Calu3 (cell line): ENCODE results near the gene RBBP5. TPM values are rescaled to one million over a fixed set of nuclear protein-coding genes. Genes with fewer than 3 reads are reported as not detected.

Experiments used
- BruUV-seq: library from RNA; stranded (reverse); fragments of 400-500 nt; replicated peaks from 2 replicates; lab custom pipeline; 2021; lab: Mats Ljungman, UMichigan
- CTCF ChIA-PET: fragments of 300-600 bp; sonication (Branson Sonifier 250); formaldehyde crosslinking; loops from one replicate; lab custom pipeline; 2022; ENCODE audit warnings: antibody characterized with exemption; lab: Charles Lee
- DNase-seq: peaks from one replicate; pipeline ENCODE4 v3.0.0; 2022
- H3K27ac Mint-ChIP-seq: one replicate; pipeline ENCODE4 v1.8.0; 2022; ENCODE audit warnings: mixed read lengths; ENCODE audit not compliant: unreplicated experiment
- H3K27me3 Mint-ChIP-seq: one replicate; pipeline ENCODE4 v1.8.0; 2022; ENCODE audit warnings: mixed read lengths; ENCODE audit not compliant: unreplicated experiment
- H3K36me3 Mint-ChIP-seq: one replicate; pipeline ENCODE4 v1.8.0; 2022; ENCODE audit warnings: mild to moderate bottlenecking, moderate library complexity, mixed read lengths; ENCODE audit not compliant: insufficient read depth, unreplicated experiment
- H3K4me1 Mint-ChIP-seq: one replicate; pipeline ENCODE4 v1.8.0; 2022; ENCODE audit warnings: mild to moderate bottlenecking, low read depth, mixed read lengths; ENCODE audit not compliant: unreplicated experiment
- H3K4me3 Mint-ChIP-seq: one replicate; pipeline ENCODE4 v1.8.0; 2022; ENCODE audit warnings: mild to moderate bottlenecking, low read depth, moderate library complexity, mixed read lengths; ENCODE audit not compliant: unreplicated experiment
- H3K9me3 Mint-ChIP-seq: one replicate; pipeline ENCODE4 v1.8.0; 2022; ENCODE audit warnings: low read depth, mixed read lengths; ENCODE audit not compliant: unreplicated experiment
- intact Hi-C: fragments of 100-400 bp; cut with micrococcal nuclease; formaldehyde crosslinking; loops from one replicate; pipeline ENCODE4 v1.10.0; 2022; ENCODE audit not compliant: unreplicated experiment
- total RNA-seq: library from RNA; stranded (reverse); gene quantifications from 2 replicates; pipeline ENCODE4 v1.2.3, GENCODE V29; 2022
- TF ChIP-seq, protein P1 (sequence below): fragments of 200-600 bp; IDR thresholded peaks from one replicate; pipeline ENCODE4 v1.8.0; 2022; ENCODE audit warnings: antibody characterized with exemption; ENCODE audit not compliant: unreplicated experiment

The RBBP5 gene
- total RNA-seq, 1 experiment from 2014 or later = 22.0 TPM

- CTCF ChIA-PET = interaction anchor here (1.5 to 3.1 kb wide), 2 partner anchors 15 to 180 kb away, joined by 3 to 15 read pairs; no protein-coding TSS in a partner anchor
- no peaks in the 10 kb centered on the region for H3K27me3 Mint-ChIP-seq
- no peak for DNase-seq
- H3K4me1 Mint-ChIP-seq = no peaks in the 10 kb centered on the region
- H3K27ac Mint-ChIP-seq = no peak overlapping the region
- no peaks in the 10 kb centered on the region for H3K9me3 Mint-ChIP-seq
- no TSS peak for BruUV-seq
- intact Hi-C loops = no loop called here
- H3K4me3 Mint-ChIP-seq = no peak overlapping the region
- H3K36me3 Mint-ChIP-seq = no peaks in the 10 kb centered on the region
- TF ChIP-seq, protein P1, sequence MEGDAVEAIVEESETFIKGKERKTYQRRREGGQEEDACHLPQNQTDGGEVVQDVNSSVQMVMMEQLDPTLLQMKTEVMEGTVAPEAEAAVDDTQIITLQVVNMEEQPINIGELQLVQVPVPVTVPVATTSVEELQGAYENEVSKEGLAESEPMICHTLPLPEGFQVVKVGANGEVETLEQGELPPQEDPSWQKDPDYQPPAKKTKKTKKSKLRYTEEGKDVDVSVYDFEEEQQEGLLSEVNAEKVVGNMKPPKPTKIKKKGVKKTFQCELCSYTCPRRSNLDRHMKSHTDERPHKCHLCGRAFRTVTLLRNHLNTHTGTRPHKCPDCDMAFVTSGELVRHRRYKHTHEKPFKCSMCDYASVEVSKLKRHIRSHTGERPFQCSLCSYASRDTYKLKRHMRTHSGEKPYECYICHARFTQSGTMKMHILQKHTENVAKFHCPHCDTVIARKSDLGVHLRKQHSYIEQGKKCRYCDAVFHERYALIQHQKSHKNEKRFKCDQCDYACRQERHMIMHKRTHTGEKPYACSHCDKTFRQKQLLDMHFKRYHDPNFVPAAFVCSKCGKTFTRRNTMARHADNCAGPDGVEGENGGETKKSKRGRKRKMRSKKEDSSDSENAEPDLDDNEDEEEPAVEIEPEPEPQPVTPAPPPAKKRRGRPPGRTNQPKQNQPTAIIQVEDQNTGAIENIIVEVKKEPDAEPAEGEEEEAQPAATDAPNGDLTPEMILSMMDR = no peak
These were observed 45.5 kb downstream of the RBBP5 start for GRCh38 chr1:205076245-205076761.

- H3K9me3 Mint-ChIP-seq = no peaks in the 10 kb centered on the region
- CTCF ChIA-PET = interaction anchor here (1.5 to 3.1 kb wide), 2 partner anchors 14 to 180 kb away, joined by 3 to 15 read pairs; no protein-coding TSS in a partner anchor
These were observed 46.1 kb downstream of the RBBP5 start for GRCh38 chr1:205075642-205076155.

DNA sequence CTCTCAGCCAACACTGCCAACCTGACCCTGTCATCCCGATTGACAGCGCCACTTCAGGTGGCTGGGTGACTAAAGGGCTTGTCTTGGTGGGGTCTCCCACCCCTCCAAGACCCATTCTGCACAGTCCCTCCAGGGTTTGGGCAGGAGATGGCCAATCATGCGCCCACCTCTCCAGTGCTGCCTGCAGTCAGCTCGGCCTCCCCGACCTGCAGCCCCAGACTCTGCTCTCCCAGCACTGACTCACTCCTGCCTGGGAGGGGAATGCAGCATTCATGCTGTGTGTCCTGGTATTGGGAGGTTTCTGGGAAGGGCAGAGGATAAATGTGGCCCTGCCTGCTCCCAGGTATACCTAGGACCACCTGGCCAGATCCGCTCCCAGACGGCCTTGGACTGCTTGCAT, 47.3 kb downstream of the RBBP5 start:
- no peaks in the 10 kb centered on the region for H3K4me1 Mint-ChIP-seq
- H3K27ac Mint-ChIP-seq = no peak overlapping the region
- BruUV-seq = no TSS peak
- CTCF ChIA-PET = interaction anchor here (3.1 kb wide), 1 partner anchor 13 kb away, joined by 15 read pairs; no protein-coding TSS in a partner anchor
- no peaks in the 10 kb centered on the region for H3K9me3 Mint-ChIP-seq
- no peak for DNase-seq
- H3K36me3 Mint-ChIP-seq = no peaks in the 10 kb centered on the region
- intact Hi-C loops = no loop called here
- no peaks in the 10 kb centered on the region for H3K27me3 Mint-ChIP-seq
- TF ChIP-seq, protein P1 = no peak
- H3K4me3 Mint-ChIP-seq = no peak overlapping the region

More at GRCh38 chr1:205075642-205076155, 46.1 kb downstream of the RBBP5 start:
- TF ChIP-seq, protein P1 = no peak
- Mint-ChIP-seq H3K27me3 (no peaks in the 10 kb centered on the region), H3K27ac (no peak overlapping the region), H3K4me1 (no peaks in the 10 kb centered on the region), H3K4me3 (no peak overlapping the region), H3K36me3 (no peaks in the 10 kb centered on the region)
- no TSS peak for BruUV-seq
- intact Hi-C loops = no loop called here
- DNase-seq = no peak

GRCh38 chr1:205074084-205074483, 47.7 kb downstream of the RBBP5 start:
- Mint-ChIP-seq H3K4me1 (no peaks in the 10 kb centered on the region), H3K27me3 (no peaks in the 10 kb centered on the region), H3K9me3 (no peaks in the 10 kb centered on the region), H3K36me3 (no peaks in the 10 kb centered on the region), H3K27ac (no peak overlapping the region), H3K4me3 (no peak overlapping the region)
- TF ChIP-seq, protein P1 = no peak
- intact Hi-C loops = no loop called here
- CTCF ChIA-PET = no interaction called here
- DNase-seq = no peak
- BruUV-seq = no TSS peak
